A172 (cell line): ENCODE data around the gene LETM1. TPM values are rescaled to one million over a fixed set of nuclear protein-coding genes. Genes with fewer than 3 reads are reported as not detected.
A peak's percentile ranks its signal among the peaks of the same experiment; 100 is the strongest.

ENCODE experiments used
- DNase-seq: peaks from one replicate; pipeline ENCODE4 v3.0.0-alpha.2; 2015; ENCODE audit warnings: low spot score
- total RNA-seq: library from RNA; depleted of rRNA; stranded (reverse); fragments of >200 nt; shearing (Covaris generic); gene quantifications from 2 replicates; pipeline ENCODE4 v1.2.3, GENCODE V29; 2014

LETM1 gene
- total RNA-seq, 1 experiment from 2014 or later = 55.6 TPM

DNA sequence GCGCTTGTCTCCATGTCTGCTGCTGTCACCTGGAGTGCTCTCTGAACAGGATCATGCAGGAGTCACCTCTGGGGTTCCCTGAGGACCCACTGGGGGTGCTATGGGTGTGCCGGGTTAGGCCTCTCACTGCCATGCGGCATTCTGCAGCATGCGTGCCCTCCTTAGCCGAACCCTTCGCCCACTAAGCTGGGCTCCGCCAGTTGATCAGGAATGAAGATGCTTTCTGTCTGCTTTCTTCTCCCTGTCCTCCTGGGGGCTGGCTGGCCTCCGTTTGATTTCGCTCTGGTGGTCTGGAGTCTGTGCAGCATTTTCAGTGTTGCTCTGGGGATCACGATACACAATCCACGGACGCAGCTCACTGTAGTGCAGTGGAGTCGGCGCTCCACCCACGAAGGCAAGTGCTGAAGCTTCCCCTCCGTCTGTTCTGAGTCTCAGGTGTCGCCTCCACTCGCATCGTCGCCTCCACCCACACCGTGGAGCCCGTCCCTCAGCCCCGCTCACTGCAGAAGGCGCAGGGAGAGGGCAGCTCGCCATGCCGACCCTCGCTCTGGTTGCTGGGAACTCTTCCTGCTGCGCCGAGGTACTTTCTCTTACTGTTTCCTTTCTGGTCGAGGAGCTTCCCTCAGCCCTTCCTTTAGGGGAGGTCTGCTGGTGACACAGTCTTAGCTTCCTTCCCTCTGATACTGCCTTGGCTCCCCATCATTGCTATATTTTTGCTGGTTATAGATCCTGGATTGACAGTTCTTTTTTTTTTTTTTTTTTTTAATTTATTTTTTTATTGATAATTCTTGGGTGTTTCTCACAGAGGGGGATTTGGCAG, 29.2 kb downstream of the LETM1 start:
- no peak for DNase-seq

DNA sequence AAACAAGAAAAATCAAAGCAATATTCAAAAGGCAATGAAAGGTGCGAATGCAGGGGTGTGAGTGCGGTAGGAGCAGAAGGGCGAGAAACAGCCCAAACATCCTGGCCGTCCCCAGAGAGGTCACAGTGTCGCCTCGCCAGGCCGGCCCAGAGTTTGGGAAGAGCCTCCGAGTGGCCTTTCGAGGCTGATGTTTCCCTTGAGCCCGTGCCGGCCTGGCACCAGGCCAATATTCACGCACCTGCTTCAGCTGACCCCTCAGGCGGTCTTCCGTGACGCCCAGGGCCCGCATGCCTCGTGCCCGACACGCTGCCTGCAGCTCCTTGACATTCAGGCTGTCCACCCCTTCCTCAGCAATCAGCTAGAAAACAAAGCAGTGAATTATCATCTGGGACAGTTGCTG, 30.6 kb downstream of the LETM1 start:
- no peak for DNase-seq

DNA sequence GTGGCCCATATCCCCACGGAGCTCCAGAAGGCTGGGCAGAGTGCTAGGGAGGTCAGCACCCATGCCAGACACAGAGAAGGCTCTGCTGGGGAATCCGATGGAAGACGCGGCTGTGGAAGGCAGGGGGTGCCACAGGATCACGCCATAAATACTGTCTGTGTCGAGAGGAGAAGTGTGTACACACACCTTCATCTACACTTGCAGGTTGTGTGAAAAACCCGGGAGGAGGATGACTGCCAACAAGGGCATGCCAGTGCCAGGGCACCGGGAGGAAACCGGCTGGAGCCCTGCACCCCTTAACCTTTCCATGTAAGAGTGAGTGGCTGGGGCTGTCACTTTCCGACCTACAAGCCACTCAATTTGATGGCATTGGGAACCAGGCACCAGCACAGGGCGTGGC, 31.2 kb downstream of the LETM1 start:
- no peak for DNase-seq

DNA sequence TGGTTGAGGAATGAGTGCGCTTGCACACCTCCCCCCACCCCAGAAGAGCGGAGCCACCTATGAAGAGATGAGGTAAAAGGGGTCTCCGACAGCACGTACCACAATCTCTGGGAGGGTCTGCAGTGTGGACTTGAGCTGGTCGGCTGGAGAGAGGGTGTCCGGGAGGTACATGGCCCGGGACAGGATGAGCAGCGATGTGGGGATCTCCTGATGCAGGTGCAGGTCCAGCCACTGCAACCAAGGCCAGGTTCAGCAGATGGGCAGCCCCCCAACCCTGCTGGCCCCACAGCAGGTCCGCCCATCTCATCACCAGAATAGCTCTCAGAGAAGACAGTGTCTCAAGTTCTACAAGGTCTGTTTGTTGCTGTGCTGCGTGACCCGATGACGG, 32.4 kb downstream of the LETM1 start:
- DNase-seq = no peak

DNA sequence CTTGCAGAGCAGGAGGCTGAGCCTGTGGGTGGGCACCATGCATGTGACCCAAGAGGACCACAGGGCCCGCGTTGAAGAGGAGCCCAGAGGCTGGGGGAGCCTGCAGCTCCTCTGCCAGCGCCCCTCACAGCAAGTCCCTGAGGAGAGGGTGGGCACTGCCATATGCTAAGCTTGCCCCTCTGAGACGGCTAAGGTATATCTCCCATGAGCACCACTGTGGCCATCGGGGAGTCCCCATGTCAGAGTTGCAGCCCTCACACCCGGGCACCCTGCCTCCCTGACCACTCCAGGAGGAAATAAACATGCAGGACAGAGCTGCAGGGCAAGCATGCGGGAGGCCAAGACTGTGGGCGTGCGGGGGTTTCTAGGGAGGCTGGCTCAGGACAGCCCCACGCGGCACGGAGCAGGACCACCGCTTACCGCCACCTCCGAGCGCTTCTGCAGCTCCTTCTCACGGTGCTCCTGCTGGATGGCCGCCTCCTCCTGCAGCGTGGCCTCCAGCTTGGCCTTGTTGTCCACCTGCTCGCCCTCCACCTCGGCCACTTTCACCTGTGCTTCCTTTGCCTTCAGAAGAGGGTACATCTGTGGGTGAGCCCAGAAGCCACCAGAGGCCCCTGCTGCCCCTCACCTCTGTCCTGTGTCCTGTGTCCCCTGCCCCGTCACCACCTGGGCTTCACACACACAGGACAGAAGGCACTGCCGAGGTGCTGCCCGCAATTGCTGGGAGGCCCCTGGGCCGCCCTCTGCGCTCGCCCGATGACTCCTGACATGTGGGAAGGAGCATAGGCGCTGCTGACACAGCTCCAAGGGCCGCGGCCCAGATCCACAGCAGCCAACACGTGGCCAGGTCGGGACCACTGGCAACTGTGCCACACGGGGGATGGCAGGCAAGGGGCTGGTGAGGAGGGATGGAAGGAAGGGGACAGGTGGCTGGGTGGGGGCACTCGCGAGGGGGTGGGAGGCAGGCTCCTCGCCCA, 33.1 kb downstream of the LETM1 start:
- no peak for DNase-seq

DNA sequence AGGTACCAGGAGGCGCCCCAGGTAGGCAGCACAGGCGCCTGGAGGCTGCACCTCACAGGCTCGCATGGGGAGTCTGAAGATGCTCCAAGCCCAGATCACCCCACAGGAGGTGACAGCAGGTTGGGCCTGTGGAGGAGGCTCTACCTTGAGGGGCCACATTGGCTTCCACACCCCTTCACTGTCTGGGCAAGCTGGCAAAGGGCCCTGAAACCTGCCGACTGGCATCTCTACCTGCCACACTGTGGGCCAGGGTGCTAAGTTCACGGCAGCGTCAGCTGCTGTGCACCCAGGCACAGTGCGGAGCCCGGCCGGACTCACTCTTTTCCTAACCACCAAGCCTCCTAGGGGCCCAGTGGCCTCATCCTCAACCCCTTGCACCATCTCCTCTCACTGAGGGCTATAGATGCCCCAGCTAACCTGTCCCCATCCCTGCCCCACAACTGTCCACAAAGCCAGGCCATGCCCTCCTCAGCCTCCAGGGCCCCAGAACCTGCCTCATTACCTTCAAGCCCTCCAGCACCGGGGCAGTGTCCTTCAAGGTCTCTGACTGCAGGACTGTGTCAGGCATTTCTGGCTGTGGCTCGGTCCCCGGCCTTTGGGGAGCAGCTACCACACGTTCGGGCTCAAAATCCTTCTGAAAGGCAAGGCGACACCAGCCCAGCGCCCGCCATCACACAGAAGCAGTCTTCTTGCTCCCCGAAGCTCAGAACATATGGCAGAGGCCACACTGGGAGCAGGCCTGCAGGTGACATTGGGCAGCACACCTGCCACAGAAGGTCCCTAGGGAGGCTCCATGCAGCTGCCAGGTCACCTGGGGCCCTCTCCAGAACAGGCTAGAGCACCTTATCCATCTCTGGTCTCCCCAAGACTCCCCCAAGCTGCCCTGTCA, 34.0 kb downstream of the LETM1 start:
- no peak for DNase-seq

DNA sequence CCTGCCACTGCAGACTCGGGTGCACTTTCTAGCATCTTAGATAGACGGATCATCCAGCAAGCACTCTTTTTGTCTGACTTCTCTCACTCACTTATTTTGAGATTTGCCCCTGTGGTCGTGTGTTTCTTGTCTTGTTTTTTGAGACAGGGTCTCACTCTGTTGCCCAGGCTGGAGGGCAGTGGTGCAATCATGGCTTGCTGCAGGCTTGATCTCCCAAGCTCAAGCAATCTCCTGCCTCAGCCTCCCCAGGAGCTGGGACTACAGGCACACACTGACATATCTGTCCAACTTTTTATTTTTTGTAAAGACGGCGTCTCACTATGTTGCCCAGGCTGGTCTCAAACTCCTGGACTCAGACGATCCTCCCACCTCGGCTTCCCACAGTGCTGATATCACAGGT, 36.1 kb downstream of the LETM1 start:
- no peak for DNase-seq

DNA sequence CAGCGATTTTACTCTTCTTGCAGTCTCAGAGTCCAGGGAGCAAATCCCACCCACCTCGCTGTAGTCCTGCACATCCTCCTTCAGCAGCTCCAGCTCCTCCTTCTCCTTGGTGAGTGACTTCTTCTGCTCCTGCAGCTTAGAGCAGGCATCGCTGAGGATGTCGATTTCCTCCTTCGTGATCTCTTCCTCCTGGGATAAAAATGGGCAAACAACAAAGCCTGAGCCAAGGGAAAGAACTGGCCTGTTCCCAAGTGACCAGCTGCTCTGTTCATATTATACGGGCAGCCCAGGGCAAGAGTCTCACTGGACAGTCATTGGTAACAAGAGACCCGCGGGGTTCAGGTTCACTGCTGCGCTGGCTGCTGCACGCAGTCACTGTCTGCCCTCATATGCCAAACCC, 36.7 kb downstream of the LETM1 start:
- no peak for DNase-seq

DNA sequence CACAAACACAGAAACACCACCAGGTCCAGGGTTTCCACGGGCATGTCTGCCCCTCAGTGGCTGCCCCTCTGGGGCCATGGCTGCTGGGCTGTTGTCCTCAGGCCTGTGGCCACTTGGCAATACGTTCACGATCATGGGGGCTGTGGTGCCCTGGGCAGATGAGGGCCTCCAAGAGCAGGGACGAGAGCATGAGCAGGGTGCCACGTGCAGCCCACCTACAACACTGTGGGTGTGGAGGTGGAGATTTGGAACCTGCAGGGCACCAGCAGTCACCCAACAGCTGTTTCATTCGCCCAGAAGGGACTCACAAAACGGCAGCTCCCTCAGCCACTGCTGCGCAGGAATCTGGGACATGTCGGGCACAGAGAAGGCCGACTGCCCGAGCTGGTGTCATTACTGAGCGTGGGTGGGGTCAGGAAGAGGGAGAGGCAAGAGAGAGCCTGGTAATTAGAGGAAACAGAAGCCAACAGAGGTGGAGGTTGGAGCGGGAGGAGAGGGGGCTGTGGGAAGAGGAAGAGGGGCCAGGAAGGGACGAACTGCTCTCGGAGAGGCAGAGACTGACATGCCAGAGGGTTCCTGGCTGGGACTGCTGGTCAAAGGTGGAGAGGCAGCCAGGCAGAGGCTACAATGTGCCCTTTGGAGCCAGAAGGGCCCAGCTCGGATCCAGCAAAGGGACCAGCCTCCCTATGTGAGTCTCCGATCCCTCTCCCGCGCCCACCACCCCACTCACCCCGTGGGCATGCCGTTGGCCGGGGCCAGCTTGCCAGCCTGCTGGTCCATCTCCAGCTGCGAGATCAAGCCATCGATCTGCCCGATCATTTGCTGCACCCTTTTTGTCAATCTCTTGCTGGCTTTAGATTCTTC, 39.7 kb downstream of the LETM1 start:
- DNase-seq = no peak

DNA sequence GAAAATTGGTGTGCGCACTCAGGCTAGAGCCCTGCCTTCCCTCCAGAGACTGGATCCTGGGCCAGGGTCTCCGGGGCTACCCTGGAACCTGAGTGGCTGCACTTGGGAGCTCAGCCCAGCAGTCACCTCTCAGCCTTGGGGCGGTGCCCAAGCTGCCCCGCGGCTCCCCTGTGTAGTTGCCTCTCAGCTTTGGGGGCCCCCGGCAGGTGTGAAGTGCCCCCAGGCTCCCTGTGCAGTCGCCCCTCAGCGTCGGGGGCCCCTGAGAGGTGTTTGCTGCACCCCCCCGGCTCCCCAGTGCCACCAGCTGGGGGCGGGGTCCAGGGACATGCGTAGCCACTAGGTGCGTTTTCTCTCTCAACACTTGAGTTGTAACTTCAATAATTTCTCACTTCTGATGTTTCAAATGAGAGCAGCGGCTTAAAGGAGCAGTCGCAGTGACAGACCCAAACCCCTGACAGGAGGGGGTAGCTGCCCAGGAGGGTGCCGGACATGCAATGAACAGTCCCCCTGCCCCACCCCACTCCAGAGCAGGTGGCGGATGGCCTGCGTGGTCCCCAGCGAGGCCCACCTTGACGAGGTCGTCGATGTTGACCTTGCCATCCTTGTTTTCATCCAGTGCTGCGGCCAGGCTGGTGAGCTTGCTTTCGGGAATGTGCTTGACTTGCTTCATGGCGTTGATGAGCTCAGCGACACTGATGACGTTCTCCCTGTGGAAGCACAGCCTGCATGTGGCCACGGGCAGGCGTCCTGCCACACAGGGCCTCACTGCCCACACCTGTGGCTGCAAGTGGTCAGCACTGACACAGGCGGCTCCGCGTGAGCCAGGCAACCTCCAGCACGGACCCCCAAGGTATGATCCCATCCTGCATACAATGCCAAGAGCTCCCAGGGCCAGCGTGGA, 40.6 kb downstream of the LETM1 start:
- DNase-seq = no peak

DNA sequence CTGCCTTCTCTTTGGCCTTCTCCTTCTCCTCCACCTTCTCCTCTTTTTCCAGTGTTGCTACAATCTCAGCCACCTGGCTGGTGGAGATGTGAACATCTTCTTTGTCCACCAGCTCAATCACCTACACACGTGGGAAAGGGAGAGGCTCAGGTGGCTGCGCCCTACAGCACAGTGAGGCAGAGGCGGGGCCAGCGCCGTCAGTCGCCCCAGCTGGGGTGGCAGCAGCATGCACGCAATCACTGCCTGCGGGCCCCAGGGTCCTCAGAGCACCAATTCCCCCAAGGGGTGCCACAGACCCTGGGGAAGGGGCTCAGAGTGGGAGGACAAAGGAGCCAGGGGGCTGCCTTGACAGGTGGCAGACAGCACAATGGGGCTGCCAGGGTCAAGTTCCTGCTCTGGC, 41.5 kb downstream of the LETM1 start:
- no peak for DNase-seq

DNA sequence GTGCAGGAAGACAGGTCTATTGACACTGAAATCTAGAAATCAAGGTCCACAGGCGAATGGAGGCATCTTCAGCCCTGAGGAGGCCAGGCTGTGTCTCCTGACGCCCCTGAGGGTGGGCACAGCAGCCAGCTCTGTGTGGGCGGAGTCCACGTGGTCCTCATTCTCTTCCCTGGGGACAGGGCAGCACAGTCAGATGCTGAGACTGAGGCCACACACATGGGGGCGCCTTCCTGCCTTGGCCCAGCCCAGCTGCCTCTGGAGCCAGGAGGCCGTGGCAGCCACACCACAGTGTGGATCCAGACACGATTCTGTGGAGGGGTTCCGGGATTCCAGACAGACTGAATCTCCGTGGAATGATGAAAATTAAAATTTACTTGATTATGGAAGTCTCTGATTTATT, 42.0 kb downstream of the LETM1 start:
- no peak for DNase-seq

DNA sequence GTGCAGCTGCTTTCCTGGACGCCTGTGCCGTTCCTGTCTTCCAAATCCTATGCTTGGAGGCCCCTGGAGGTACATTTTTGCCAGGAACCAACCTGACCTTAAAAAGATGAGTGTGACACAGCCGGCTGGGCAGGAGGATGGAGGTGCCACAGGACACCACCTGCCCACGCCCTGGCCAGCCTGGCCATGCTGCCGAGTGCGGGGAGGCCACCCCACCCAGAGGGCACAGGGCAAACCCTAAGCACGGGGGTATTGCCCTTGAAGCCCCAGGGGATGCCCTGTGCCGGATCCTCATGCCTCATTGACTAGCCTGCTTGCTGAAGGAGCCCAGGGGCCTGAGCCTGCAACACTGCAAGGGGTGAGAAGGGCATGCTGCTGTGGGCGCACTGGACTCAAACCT, 42.7 kb downstream of the LETM1 start:
- DNase-seq = no peak

DNA sequence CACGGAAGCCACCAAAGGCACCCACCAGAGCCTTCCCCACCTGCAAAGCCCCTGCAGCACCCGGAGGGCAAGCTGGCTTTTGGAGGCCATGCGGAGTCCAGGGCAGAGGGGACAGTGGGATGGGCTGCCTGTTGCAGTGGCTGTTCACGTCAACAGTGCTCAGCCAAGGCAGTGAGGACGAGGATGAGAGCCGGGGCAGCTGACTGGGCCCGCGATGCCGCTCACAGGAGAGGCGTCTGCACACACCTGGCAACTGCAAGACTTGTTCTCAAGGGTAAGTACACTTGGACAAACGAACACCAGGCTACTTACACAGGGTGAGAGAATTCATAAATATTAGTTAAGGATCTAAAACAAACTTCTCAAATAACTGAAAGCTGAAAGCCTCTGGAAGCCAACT, 43.2 kb downstream of the LETM1 start:
- DNase-seq = no peak

DNA sequence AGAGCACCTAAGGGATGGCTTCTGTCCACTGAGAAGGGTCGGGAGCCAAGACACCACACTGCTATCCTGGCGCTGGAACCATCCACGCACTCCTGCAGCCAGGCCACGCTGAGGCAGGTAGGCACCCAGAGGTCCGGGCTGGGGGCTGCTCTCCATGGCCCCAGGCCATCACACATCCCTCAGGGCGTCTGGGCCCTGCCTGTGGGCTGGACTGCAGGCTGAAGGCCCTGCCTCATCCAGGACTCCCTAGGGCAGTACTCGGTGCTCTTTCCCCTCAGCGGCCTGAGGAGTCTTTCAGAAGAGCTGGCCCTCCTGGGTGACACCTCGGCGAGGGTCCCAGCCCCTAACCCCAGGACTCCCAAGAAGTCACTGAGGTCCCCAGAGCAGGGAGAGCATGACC, 45.2 kb downstream of the LETM1 start:
- no peak for DNase-seq

DNA sequence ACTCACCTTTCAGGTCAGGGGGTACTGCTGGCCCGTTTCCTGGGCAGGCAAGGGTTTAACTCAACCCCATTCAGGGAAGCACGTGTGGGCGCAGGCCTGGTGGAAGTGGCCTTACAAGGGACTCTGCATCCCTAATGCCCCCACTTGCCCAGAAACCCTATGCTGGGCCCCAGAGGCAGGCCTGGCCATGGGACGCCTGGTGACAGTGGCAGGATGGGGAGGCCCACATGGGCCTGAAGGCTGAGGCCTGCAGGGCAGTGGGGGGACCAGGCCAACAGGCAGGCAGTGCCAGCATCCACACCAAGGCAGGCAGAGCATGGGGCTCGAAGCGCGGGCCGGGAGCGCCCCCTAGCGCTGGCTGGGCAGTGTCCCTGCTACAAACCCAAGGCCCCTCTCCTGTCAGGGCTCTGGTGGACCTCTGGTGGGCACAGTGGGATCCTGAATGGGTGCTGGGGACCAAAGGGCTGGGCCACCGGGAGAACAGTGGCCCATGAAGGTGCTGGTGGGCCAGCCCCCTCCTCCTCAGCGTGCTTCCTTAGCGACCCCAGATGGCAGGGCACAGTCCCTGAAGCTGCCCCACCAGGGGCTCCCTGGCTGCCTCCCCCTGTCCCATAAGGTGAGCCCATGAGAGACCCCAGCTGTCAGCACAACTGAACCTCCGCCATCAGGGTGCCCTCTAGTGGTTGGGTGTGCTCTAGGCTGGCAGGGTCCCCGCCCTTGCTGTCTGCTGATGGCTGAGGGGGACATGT, 46.0 kb downstream of the LETM1 start:
- peak; percentile 34 for DNase-seq

DNA sequence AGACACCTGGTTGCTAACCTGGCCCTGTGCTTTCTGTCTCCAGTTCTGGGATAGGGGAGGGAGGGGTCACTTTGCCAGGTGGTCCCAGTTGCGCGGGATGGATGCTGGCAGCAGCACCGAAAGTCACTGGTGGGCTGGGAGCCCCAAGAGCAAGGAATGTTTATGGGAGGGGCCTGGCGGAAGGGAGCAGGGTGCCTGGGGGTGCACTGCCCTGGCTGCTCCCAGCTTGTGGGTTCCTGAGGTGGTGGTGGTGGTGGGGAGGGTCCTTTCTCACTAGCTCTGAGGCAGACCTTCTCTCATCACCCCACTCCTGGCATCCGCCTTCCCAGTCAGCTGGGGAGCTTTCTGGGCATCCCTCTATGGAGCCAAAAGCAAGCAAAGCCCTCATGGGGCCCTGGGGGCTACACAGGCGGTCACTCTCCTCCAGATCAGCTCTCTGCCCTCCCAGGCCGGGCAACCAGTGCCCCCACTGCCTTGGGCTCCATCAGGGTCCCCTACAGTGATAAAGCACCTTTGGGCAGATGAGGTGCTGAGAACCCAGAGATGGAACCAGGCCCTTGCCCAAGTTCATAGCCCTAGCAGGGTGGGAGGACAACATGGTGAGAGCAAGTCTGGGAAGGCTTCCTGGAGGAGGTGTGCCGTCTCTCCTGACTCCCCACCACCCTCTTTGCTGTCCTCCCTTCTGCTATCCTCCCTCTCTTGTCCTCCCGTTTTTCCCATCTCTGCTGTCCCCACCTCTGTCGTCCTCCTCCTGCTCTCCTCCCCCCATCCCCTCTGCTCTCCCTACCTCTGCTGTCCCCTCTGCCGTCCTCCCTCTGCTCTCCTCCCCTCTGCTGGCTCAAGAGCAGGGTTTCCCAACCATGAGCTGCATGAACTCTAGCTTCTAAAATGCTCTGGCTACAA, 46.9 kb downstream of the LETM1 start:
- DNase-seq = no peak

DNA sequence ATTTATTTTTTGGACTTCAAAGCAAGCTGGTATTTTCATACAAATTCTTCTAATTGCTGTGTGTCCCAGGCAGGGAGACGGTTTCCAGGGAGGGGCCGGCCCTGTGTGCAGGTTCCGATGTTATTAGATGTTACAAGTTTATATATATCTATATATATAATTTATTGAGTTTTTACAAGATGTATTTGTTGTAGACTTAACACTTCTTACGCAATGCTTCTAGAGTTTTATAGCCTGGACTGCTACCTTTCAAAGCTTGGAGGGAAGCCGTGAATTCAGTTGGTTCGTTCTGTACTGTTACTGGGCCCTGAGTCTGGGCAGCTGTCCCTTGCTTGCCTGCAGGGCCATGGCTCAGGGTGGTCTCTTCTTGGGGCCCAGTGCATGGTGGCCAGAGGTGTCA, 47.6 kb downstream of the LETM1 start:
- no peak for DNase-seq
